GM13977 (cell line): ENCODE results near the gene FBXW5.

Source experiments
- DNase-seq: peaks from one replicate; pipeline ENCODE4 v3.0.0; 2012; ENCODE audit warnings: low spot score
- in situ Hi-C: fragments of 300-500 bp; cut with MboI; formaldehyde crosslinking; loops from one replicate; pipeline ENCODE4 v1.12.0; 2022; ENCODE audit warnings: low sequenced_read_pairs, low pct_unique_long_range_greater_than_20kb, mixed read lengths, inconsistent platforms; ENCODE audit not compliant: unreplicated experiment
- TF ChIP-seq, protein P1 (sequence below): IDR thresholded peaks from 2 replicates; pipeline ENCODE4 v1.5.1; 2012; ENCODE audit warnings: mild to moderate bottlenecking, control low read depth; ENCODE audit not compliant: insufficient read depth; ENCODE audit errors: extremely low read depth, missing control alignments

FBXW5 gene

DNA sequence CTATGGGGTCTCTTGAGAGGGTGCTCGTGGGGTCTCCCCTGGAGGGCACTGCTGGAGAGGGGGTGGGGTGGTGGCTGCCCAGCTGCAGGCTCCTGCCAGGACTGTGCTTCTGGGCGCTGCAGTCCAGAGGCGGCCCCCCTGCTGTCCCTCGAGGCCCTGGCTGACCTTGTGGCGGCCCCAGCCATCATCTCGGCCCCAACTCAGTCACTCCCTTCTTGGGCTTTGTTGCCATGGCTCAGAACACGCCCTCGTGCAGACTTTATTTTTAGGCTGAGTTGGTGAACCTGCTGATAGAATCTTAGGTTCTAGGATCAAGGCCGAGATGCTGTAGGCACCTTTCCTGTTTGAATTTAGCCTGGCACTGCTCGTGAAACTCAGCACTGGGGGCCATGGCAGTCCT, 22.8 kb downstream of the FBXW5 start:
- DNase-seq = no peak
- TF ChIP-seq, protein P1, sequence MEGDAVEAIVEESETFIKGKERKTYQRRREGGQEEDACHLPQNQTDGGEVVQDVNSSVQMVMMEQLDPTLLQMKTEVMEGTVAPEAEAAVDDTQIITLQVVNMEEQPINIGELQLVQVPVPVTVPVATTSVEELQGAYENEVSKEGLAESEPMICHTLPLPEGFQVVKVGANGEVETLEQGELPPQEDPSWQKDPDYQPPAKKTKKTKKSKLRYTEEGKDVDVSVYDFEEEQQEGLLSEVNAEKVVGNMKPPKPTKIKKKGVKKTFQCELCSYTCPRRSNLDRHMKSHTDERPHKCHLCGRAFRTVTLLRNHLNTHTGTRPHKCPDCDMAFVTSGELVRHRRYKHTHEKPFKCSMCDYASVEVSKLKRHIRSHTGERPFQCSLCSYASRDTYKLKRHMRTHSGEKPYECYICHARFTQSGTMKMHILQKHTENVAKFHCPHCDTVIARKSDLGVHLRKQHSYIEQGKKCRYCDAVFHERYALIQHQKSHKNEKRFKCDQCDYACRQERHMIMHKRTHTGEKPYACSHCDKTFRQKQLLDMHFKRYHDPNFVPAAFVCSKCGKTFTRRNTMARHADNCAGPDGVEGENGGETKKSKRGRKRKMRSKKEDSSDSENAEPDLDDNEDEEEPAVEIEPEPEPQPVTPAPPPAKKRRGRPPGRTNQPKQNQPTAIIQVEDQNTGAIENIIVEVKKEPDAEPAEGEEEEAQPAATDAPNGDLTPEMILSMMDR = no peak
- in situ Hi-C loops = no loop called here

DNA sequence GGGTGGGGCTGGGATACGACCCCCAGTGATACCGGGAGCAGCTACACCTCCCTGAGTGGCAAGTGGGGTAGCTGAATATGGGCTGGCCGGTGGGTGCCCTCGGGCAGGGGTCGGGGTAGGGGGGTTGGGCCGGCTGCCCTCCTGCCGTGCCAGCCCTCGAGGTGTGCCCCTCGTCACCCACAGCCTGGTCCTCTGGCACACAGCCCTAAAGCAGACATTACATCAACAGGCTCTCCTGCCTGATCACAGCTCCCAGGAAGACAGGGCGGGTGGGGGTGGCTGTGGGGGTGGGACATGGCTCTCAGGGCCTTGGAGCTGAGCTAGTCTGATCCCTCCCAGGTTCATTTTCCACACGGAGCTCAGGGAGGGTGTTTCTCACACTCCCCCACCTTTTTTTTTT, 23.2 kb downstream of the FBXW5 start:
- no peak for DNase-seq
- TF ChIP-seq, protein P1 = no peak
- in situ Hi-C loops = no loop called here

DNA sequence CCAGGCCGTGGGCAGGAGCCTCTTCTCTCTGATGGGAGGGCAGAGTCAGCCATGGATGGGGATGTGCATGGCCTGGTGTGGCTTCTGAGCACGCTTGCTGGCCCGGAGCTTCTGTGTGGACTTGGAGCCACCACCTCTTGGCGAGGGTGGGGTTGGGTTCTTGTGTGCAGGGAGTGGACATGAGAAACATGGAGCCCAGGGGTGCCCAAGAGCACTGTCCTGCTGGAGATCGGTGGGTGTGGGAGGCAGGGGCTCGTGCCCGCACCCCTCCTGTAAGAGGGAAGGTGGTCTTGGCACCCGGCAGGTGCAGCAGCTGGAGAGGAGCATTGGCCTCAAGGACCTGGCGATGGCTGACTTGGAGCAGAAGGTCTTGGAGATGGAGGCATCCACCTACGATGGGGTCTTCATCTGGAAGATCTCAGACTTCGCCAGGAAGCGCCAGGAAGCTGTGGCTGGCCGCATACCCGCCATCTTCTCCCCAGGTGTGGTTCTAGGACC, 23.8 kb downstream of the FBXW5 start:
- TF ChIP-seq, protein P1 = no peak
- in situ Hi-C loops = no loop called here
- no peak for DNase-seq

GRCh38 chr9:136920069-136920468, 24.5 kb downstream of the FBXW5 start:
- in situ Hi-C loops = no loop called here
- DNase-seq = no peak
- TF ChIP-seq, protein P1 = no peak

GRCh38 chr9:136917902-136918301, 26.6 kb downstream of the FBXW5 start:
- no peak for DNase-seq
- TF ChIP-seq, protein P1 = no peak
- in situ Hi-C loops = no loop called here

- in situ Hi-C loops = no loop called here
- TF ChIP-seq, protein P1 = no peak
- DNase-seq = no peak
Observed at GRCh38 chr9:136916330-136917184, 28.0 kb downstream of the FBXW5 start.
